ENCODE results near the gene RNU6-9.

- TF ChIP-seq EP300 (IDR thresholded peaks at IDR 0.05), result no peak
- TF ChIP-seq POLR2A (IDR thresholded peaks at IDR 0.05), result no peak
Measured at GRCh38 chr19:902093-902370, 8.7 kb downstream of the RNU6-9 start.
